Epithelial cell of proximal tubule (primary cell): Measurements from ENCODE around the gene MTUS2. TPM values are rescaled to one million over a fixed set of nuclear protein-coding genes. Genes with fewer than 3 reads are reported as not detected.
"Not testable (repeated sequence)": the region's sequence is repeated elsewhere in the genome, so short reads cannot be mapped to it uniquely, and the experiment has no call there.

ENCODE experiments used
- DNase-seq: peaks from one replicate; pipeline ENCODE4 v3.0.0-alpha.2; 2011; ENCODE audit warnings: low read depth
- H3K4me3 ChIP-seq: 2 replicates; pipeline ENCODE4 v1.5.1; 2011; ENCODE audit warnings: low read depth, mild to moderate bottlenecking, low read length
- total RNA-seq: library from RNA; depleted of rRNA; stranded (reverse); fragments of >200 nt; gene quantifications from 2 replicates; pipeline ENCODE4 v1.2.3, GENCODE V29; 2015
- TF ChIP-seq, protein P1 (sequence below): conservative IDR thresholded peaks from 2 replicates; pipeline ENCODE4 v1.5.1; 2012; ENCODE audit warnings: low read depth, mild to moderate bottlenecking, low read length

The MTUS2 gene
- total RNA-seq, 1 donor from 2014 or later = not detected

DNA sequence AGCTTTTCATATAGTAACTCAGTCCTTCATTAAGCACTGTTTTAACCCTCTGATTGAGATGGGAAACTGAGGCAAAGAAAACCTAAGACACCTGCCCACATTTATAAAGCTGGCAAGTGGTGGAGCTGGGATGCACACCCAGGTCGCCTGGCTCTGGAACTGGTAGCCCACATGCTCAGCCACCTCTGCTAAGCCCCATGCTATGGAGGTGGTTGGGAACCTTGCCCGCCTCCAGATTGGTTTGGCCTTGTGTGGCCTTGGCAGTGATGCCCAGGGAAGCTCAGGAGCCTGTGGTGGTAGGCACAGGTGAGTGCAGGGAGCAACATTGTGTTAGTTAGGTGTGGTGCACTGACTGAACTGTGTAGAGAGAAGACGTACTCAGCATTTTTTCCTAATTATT lies 370.2 kb downstream of the MTUS2 start:
- TF ChIP-seq, protein P1, sequence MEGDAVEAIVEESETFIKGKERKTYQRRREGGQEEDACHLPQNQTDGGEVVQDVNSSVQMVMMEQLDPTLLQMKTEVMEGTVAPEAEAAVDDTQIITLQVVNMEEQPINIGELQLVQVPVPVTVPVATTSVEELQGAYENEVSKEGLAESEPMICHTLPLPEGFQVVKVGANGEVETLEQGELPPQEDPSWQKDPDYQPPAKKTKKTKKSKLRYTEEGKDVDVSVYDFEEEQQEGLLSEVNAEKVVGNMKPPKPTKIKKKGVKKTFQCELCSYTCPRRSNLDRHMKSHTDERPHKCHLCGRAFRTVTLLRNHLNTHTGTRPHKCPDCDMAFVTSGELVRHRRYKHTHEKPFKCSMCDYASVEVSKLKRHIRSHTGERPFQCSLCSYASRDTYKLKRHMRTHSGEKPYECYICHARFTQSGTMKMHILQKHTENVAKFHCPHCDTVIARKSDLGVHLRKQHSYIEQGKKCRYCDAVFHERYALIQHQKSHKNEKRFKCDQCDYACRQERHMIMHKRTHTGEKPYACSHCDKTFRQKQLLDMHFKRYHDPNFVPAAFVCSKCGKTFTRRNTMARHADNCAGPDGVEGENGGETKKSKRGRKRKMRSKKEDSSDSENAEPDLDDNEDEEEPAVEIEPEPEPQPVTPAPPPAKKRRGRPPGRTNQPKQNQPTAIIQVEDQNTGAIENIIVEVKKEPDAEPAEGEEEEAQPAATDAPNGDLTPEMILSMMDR = no peak
- no peak for DNase-seq
- no peak overlapping the region for H3K4me3 ChIP-seq

GRCh38 chr13:29193083-29193482 lies 372.9 kb downstream of the MTUS2 start:
- TF ChIP-seq, protein P1 = no peak

DNA sequence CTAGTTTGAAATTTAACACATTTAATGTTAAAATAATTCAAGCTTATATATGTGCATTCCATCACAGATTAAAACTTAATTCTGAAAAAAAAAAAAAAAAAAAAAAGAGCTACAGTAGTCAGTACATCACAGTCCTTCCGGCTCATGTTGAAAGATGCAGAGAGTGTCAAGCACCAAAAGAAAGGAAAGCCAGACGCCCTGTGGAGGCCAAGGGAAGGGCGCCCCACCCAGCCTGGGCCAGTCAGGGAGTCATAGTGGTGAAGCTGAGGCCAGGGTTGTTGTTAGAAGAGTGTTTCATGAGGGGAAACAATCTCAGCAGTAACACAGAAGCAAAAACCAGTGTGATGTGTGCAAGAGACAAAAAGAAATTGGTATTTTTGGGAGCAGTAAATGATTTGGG lies 375.3 kb downstream of the MTUS2 start:
- TF ChIP-seq, protein P1 = no peak

More at GRCh38 chr13:29193083-29193482, 372.9 kb downstream of the MTUS2 start:
- DNase-seq = no peak
- no peak overlapping the region for H3K4me3 ChIP-seq

DNA sequence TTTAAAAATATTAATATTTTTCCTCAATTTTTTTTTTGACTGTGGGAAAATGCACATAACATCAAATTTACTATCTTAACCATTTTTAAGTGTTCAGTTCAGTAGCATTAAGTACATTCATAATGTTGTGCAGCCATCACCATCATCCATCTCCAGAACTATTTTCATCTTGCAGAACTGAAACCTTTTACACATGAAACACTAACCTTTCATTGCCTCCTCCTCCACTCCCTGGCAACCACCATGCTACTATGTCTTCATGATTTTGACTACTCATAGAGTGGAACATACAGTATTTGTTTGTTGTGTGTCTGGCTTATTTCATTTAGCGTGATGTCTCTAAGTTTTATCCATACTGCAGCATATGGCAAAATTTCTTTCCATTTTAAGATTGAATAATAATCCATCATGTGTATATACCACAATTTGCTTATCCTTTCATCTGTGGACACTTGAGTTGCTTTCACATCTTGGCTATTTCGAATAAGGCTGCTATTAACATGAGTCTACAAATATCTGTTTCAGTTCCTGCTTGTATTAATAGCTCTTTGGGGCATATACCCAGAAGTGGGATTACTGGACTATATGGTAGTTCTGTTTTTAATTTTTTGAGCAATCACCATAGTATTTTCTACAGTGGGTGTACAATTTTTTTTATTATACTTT lies 376.4 kb downstream of the MTUS2 start:
- no peak for DNase-seq
- TF ChIP-seq, protein P1 = no peak
- H3K4me3 ChIP-seq = no peak overlapping the region

More for the DNA sequence above, 375.3 kb downstream of the MTUS2 start:
- DNase-seq = no peak
- no peak overlapping the region for H3K4me3 ChIP-seq

GRCh38 chr13:29202753-29203152 lies 382.6 kb downstream of the MTUS2 start:
- not testable (repeated sequence) for H3K4me3 ChIP-seq, DNase-seq

DNA sequence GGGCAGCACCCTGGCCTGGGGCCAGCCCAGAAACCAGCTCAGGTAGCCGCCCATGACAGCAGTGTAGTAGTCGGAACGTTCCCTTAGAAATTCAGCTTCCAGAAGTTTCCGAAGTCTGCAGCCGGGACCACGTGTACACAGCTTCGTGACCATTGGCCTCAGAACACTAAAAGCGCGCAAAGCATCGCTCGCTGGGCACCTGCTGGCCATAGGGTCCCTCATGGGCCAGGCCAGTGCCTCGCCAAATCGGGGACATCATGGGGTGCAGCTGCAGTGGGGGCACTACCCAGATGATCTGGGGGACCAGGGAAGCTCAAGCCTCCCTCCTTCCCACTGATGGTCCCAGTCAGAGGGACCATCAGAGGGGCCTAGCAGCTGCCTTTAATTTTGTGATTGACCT lies 384.5 kb downstream of the MTUS2 start:
- DNase-seq = no peak
- H3K4me3 ChIP-seq = no peak overlapping the region
- TF ChIP-seq, protein P1 = no peak

DNA sequence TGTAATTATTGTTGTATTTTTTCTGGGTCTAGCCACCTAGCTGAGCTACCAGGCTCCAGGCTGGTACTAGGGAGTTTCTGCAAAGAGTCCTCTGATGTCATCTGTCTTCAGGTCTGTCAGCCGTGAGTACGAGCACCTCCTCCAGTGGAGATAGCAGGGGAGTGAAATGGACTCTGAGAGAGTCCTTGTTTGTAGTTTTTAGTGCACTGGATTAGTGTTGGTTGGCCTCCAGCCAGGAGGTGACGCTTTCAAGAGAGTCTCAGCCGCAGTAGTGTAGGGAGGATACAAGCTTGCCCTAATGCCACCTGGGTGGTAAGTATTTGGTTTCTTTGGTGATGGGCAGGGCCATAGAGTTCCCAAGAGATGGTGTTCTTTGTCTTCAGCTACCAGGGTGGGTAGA lies 390.5 kb downstream of the MTUS2 start:
- no peak for DNase-seq
- no peak overlapping the region for H3K4me3 ChIP-seq
- TF ChIP-seq, protein P1 = no peak

- not testable (repeated sequence) for H3K4me3 ChIP-seq, DNase-seq
These were observed 391.0 kb downstream of the MTUS2 start for GRCh38 chr13:29211162-29211561.
